Measurements from ENCODE around the gene ODAM. TPM values are rescaled to one million over a fixed set of nuclear protein-coding genes. Genes with fewer than 3 reads are reported as not detected.

Gene ODAM
- total RNA-seq, 1 experiment from 2014 or later, result 0.70 TPM

DNA sequence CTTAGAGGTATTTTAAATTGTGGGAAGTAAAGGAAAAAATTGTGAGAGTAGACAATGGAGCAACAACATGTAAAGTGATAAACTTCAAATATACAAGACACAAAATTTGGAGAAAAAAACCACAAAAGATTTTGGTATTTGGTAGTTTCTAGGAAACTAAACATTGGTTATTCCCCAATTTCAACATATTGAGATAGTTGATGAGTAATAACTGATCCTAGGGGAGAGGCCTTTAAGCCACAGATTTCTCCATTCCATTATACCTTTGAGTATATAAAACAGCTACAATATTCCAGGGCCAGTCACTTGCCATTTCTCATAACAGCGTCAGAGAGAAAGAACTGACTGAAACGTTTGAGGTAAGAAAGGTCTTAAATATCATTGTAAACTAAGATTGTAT lies 30.3 kb downstream of the ODAM start, which contains the start of gene FDCSP:
TSS of gene FDCSP (plus strand) at position 301 of the 400 bp plus-strand sequence. CDS start 5,071 bp downstream, outside the sequence.
- Histone ChIP-seq H3K4me1 (replicated peaks; ENCODE audit: insufficient read depth) (no peaks in the 10 kb centered on the region), H2AFZ (no peak within 1 kb of the TSS), H3K79me2 (ENCODE audit: low read depth) (no peaks in the 10 kb centered on the region), H3F3A (ENCODE audit: insufficient read depth, low read depth) (no peaks in the 10 kb centered on the region), H3K4me3 (no peak within 1 kb of the TSS), H4K20me1 (ENCODE audit: insufficient read depth) (no peaks in the 10 kb centered on the region), H3K9me3 (ENCODE audit: insufficient read depth, low read depth) (no peaks in the 10 kb centered on the region), H3K27ac (no peak within 1 kb of the TSS), H3K9me2 (ENCODE audit: insufficient read depth) (no peaks in the 10 kb centered on the region), H3K4me2 (no peak within 1 kb of the TSS), H3K36me3 (ENCODE audit: low read depth) (no peaks in the 10 kb centered on the region), H3K27me3 (ENCODE audit: insufficient read depth, low read depth) (no peaks in the 10 kb centered on the region)
- CTCF ChIA-PET, result no interaction called here
- POLR2A ChIA-PET (ENCODE audit: unreplicated experiment), result no interaction called here
- intact Hi-C loops (cut with micrococcal nuclease; ENCODE audit: unreplicated experiment), result no loop called here
- no peak for DNase-seq
- BruUV-seq (replicated peaks), result no TSS peak
- TF ChIP-seq, protein P1, sequence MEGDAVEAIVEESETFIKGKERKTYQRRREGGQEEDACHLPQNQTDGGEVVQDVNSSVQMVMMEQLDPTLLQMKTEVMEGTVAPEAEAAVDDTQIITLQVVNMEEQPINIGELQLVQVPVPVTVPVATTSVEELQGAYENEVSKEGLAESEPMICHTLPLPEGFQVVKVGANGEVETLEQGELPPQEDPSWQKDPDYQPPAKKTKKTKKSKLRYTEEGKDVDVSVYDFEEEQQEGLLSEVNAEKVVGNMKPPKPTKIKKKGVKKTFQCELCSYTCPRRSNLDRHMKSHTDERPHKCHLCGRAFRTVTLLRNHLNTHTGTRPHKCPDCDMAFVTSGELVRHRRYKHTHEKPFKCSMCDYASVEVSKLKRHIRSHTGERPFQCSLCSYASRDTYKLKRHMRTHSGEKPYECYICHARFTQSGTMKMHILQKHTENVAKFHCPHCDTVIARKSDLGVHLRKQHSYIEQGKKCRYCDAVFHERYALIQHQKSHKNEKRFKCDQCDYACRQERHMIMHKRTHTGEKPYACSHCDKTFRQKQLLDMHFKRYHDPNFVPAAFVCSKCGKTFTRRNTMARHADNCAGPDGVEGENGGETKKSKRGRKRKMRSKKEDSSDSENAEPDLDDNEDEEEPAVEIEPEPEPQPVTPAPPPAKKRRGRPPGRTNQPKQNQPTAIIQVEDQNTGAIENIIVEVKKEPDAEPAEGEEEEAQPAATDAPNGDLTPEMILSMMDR (conservative IDR thresholded peaks at IDR 0.05), result no peak

GRCh38 chr4:70236125-70236524 lies 40.6 kb downstream of the ODAM start:
- no peaks in the 10 kb centered on the region for H3K9me3 ChIP-seq (ENCODE audit: insufficient read depth, low read depth)
- intact Hi-C loops (cut with micrococcal nuclease; ENCODE audit: unreplicated experiment), result no loop called here
- DNase-seq, result no peak
- no peaks in the 10 kb centered on the region for H3K4me1 ChIP-seq (replicated peaks; ENCODE audit: insufficient read depth)
- no peak overlapping the region for H2AFZ ChIP-seq
- H3K27me3 ChIP-seq (ENCODE audit: insufficient read depth, low read depth), result no peaks in the 10 kb centered on the region
- no peaks in the 10 kb centered on the region for H3F3A ChIP-seq (ENCODE audit: insufficient read depth, low read depth)
- ChIA-PET POLR2A (ENCODE audit: unreplicated experiment) (no interaction called here), CTCF (no interaction called here)
- no peak overlapping the region for H3K4me3 ChIP-seq
- H3K27ac ChIP-seq, result no peak overlapping the region
- BruUV-seq (replicated peaks), result no TSS peak
- no peak overlapping the region for H3K4me2 ChIP-seq
- no peaks in the 10 kb centered on the region for H3K79me2 ChIP-seq (ENCODE audit: low read depth)
- H4K20me1 ChIP-seq (ENCODE audit: insufficient read depth), result no peaks in the 10 kb centered on the region
- TF ChIP-seq, protein P1 (conservative IDR thresholded peaks at IDR 0.05), result no peak
- no peak for TF ChIP-seq EZH2 (IDR thresholded peaks at IDR 0.05; ENCODE audit: low read depth)
- H3K9me2 ChIP-seq (ENCODE audit: insufficient read depth), result no peaks in the 10 kb centered on the region
- no peaks in the 10 kb centered on the region for H3K36me3 ChIP-seq (ENCODE audit: low read depth)

DNA sequence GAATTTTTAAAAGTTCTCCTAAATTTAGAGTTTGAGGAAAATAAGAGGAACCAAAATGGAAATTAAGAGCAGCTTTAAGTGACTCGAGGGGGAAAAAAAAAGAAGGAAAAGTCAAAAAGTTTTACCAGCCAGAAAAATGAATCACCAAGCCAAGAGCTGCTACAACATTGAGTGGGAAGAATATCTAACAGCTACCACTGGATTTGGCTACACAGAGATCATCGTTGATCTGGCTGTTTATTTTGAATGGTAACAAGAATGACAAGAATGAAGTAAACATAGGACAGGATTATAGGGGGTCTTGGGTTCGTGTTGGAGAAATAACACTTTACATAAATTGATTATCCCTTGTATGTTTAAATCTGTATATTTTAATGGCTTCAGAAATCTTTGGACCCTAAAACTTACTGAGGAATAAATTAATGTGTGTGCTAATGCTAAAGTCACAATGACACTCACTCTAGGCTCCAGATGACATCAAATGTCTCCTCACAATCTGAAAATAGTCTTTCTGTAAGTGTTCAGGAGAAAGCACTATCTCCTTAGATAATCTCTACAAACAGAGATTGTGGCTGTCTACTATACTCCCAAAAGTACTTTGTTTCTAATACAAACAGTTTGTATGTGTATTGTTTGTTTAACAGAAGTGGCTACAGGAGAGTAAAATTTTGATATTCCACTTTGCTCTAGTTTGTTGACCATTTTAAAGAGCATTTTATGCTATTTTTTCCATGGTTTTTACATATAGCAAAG lies 43.8 kb downstream of the ODAM start:
- Histone ChIP-seq H3K27me3 (ENCODE audit: insufficient read depth, low read depth) (no peaks in the 10 kb centered on the region), H4K20me1 (ENCODE audit: insufficient read depth) (no peaks in the 10 kb centered on the region), H3K4me1 (replicated peaks; ENCODE audit: insufficient read depth) (no peaks in the 10 kb centered on the region), H3K9me3 (ENCODE audit: insufficient read depth, low read depth) (no peaks in the 10 kb centered on the region), H3K4me3 (no peak overlapping the region), H3F3A (ENCODE audit: insufficient read depth, low read depth) (no peaks in the 10 kb centered on the region), H2AFZ (no peak overlapping the region), H3K36me3 (ENCODE audit: low read depth) (no peaks in the 10 kb centered on the region), H3K9me2 (ENCODE audit: insufficient read depth) (no peaks in the 10 kb centered on the region), H3K27ac (no peak overlapping the region), H3K4me2 (no peak overlapping the region), H3K79me2 (ENCODE audit: low read depth) (no peaks in the 10 kb centered on the region)
- TF ChIP-seq, protein P1 (conservative IDR thresholded peaks at IDR 0.05), result no peak
- TF ChIP-seq EZH2 (IDR thresholded peaks at IDR 0.05; ENCODE audit: low read depth), result no peak
- no TSS peak for BruUV-seq (replicated peaks)
- ChIA-PET CTCF (no interaction called here), POLR2A (ENCODE audit: unreplicated experiment) (no interaction called here)
- intact Hi-C loops (cut with micrococcal nuclease; ENCODE audit: unreplicated experiment), result no loop called here
- DNase-seq, result no peak

Data from PC-9 (cell line).